ENCODE data around the gene EMP3. TPM values are rescaled to one million over a fixed set of nuclear protein-coding genes. Genes with fewer than 3 reads are reported as not detected.
A peak's percentile ranks its signal among the peaks of the same experiment; 100 is the strongest.
"Not testable (repeated sequence)": the region's sequence is repeated elsewhere in the genome, so short reads cannot be mapped to it uniquely, and the experiment has no call there.

Gene EMP3
- total RNA-seq, 2 experiments from 2014 or later, result 189 to 191 TPM

DNA sequence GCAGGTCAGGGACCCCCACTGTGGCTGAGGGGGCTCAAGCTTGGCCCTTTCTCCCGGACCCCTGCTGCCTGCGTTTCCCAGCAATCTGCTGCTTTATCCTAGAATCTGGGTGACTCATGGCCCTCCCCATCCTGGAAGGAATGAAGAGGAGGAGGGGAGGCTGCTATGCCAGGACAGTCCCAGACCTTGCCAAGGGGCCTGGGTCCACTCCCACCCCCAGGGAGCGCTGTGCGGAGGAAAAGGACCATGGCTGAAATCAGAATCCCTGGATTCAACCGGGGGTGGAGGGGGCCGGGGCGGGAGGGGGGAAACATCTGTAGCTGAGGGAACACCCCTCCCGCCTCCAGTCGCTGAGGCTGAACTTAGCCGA is 35.0 kb upstream of the EMP3 start:
- Mint-ChIP-seq H3K27me3 (no peaks in the 10 kb centered on the region), H3K27ac (no peak overlapping the region), H3K36me3 (ENCODE audit: low read depth) (no peaks in the 10 kb centered on the region), H3K9me3 (no peaks in the 10 kb centered on the region), H3K4me3 (no peak overlapping the region), H3K4me1 (ENCODE audit: low read depth) (peaks cover 8% of the 10 kb centered on the region)
- ATAC-seq, result no peak
- CTCF ChIA-PET, result interaction anchor here (0.6 to 6.3 kb wide), 9 partner anchors 11 to 278 kb away, joined by 3 to 73 read pairs (median 5); partner anchors contain the start of gene ZNF114
- POLR2A ChIA-PET, result no interaction called here
- intact Hi-C loops (cut with micrococcal nuclease), result no loop called here
- TF ChIP-seq, protein P1, sequence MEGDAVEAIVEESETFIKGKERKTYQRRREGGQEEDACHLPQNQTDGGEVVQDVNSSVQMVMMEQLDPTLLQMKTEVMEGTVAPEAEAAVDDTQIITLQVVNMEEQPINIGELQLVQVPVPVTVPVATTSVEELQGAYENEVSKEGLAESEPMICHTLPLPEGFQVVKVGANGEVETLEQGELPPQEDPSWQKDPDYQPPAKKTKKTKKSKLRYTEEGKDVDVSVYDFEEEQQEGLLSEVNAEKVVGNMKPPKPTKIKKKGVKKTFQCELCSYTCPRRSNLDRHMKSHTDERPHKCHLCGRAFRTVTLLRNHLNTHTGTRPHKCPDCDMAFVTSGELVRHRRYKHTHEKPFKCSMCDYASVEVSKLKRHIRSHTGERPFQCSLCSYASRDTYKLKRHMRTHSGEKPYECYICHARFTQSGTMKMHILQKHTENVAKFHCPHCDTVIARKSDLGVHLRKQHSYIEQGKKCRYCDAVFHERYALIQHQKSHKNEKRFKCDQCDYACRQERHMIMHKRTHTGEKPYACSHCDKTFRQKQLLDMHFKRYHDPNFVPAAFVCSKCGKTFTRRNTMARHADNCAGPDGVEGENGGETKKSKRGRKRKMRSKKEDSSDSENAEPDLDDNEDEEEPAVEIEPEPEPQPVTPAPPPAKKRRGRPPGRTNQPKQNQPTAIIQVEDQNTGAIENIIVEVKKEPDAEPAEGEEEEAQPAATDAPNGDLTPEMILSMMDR (IDR thresholded peaks at IDR 0.05), result no peak
- DNase-seq, result no peak

DNA sequence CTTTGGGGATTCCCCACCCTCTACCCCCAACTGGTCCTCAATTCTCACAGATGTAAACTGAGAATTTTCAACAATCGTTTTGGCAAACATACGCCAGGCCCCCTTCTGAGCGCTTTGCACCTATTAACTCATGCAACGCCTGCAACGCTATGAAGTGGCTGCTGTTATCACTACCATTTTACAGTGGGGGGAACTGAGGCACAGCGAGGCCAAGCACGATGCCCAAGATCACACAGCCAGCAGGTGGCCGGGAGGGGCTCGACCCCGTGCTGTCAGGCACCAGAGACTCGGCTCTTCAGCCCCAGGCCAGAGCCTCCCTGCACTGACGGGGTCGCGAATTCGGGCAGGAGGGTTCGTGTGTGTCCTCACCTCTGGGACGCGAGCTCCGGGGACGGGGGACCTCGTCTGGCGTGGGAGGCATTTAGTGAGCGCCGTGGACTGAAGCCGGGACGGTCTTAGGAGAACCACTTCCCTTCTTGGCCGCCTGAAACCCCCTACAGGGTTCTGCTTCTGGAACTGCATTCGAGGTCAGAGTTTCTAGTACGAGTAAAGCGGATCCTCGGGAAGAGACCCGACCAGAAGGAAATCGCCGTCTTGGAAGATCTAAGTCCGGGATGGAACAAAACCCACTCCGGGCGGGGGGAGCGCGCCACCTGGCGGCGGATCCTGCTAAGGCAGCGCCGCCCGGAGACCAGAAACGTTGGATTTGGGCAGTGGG is 34.4 kb upstream of the EMP3 start:
- H3K36me3 Mint-ChIP-seq (ENCODE audit: low read depth), result no peaks in the 10 kb centered on the region
- no peaks in the 10 kb centered on the region for H3K27me3 Mint-ChIP-seq
- no peak overlapping the region for H3K27ac Mint-ChIP-seq
- peak overlapping the region; percentile 74 for H3K4me3 Mint-ChIP-seq
- ChIA-PET POLR2A (no interaction called here), CTCF (interaction anchor here (0.6 to 6.3 kb wide), 11 partner anchors 11 to 277 kb away, joined by 3 to 73 read pairs (median 5); partner anchors contain the start of gene ZNF114)
- H3K9me3 Mint-ChIP-seq, result no peaks in the 10 kb centered on the region
- ATAC-seq (peak; percentile 60), DNase-seq (peak; percentile 55)
- intact Hi-C loops (cut with micrococcal nuclease), result no loop called here
- peaks cover 8% of the 10 kb centered on the region for H3K4me1 Mint-ChIP-seq (ENCODE audit: low read depth)
- TF ChIP-seq, protein P1 (IDR thresholded peaks at IDR 0.05), result peak; percentile 99

DNA sequence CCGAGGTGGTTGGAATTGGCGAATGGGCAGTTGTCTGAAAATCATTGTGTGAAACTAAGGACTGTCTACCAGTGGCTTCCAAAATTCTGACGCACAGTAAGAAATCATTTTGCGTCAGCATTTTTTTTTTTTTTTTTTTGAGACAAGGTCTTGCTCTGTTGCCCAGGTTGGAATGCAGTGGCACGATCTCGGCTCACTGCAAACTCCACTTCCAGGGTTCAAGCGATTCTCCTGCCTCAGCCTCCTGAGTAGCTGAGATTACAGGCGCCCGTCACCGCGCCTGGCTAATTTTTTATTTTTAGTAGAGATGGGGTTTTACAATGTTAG is 33.9 kb upstream of the EMP3 start:
- peak overlapping the region; percentile 74 for H3K4me3 Mint-ChIP-seq
- H3K4me1 Mint-ChIP-seq (ENCODE audit: low read depth); intact Hi-C loops (cut with micrococcal nuclease); H3K27me3 Mint-ChIP-seq; H3K27ac Mint-ChIP-seq; H3K36me3 Mint-ChIP-seq (ENCODE audit: low read depth); ATAC-seq; H3K9me3 Mint-ChIP-seq; DNase-seq: not testable (repeated sequence)
- POLR2A ChIA-PET, result interaction anchor here (0.7 kb wide), 1 partner anchor 34 kb away, joined by 3 read pairs; no protein-coding TSS in a partner anchor
- CTCF ChIA-PET, result interaction anchor here (1.0 to 6.3 kb wide), 9 partner anchors 12 to 276 kb away, joined by 3 to 73 read pairs (median 5); partner anchors contain the start of gene ZNF114

DNA sequence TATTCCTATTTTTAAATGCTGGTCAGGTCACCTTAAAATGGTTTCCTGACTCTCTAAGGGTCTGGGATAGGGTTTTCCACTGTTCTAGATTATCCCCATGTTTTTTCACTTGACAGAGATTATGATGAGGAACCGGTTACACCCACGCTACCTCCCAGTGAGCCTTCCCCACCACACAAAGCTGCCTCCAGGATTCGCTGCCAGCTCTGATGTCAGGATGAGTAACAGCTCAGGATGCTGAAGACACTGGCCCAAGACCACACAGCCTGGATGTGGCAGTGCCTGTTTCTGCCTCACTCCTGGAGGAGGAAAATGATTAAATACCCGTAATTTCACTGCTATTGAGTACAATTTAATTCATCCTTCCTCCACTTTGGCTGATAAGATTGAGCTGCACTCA is 32.6 kb upstream of the EMP3 start:
- DNase-seq (no peak), ATAC-seq (no peak)
- Mint-ChIP-seq H3K4me1 (ENCODE audit: low read depth) (peaks cover 8% of the 10 kb centered on the region), H3K4me3 (no peak overlapping the region), H3K36me3 (ENCODE audit: low read depth) (no peaks in the 10 kb centered on the region), H3K27me3 (no peaks in the 10 kb centered on the region), H3K9me3 (no peaks in the 10 kb centered on the region), H3K27ac (no peak overlapping the region)
- ChIA-PET POLR2A (no interaction called here), CTCF (interaction anchor here (0.8 to 6.3 kb wide), 4 partner anchors 16 to 40 kb away, joined by 3 to 73 read pairs (median 5); partner anchors contain the start of gene ZNF114)
- TF ChIP-seq, protein P1 (IDR thresholded peaks at IDR 0.05), result no peak
- intact Hi-C loops (cut with micrococcal nuclease), result no loop called here

DNA sequence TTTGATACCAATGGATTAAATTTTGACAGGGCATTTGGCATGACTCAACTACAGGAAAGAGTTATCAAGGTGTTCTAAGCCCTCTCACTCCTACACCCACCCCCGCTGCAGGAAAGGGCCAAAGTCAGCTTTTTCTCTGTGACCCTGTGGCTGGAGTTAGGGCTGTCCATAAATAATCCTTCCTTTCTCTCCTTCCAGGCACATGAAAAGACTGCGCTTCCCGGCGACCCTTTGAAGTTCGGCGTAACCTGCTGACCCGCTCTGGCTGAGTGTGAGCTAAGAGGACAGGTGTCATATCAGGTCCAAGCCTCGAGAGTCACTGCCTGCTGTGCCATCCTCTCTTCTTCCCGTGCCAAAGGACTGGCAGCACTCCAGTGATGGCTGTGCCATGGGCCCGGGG is 29.9 kb upstream of the EMP3 start:
- H3K9me3 Mint-ChIP-seq, result no peaks in the 10 kb centered on the region
- intact Hi-C loops (cut with micrococcal nuclease), result no loop called here
- TF ChIP-seq, protein P1 (IDR thresholded peaks at IDR 0.05), result no peak
- H3K27ac Mint-ChIP-seq, result no peak overlapping the region
- H3K27me3 Mint-ChIP-seq, result no peaks in the 10 kb centered on the region
- no peak overlapping the region for H3K4me3 Mint-ChIP-seq
- ChIA-PET POLR2A (no interaction called here), CTCF (interaction anchor here (1.6 to 1.9 kb wide), 2 partner anchors 19 to 29 kb away, joined by 5 to 6 read pairs; no protein-coding TSS in a partner anchor)
- H3K36me3 Mint-ChIP-seq (ENCODE audit: low read depth), result no peaks in the 10 kb centered on the region
- no peak for ATAC-seq
- DNase-seq, result no peak
- H3K4me1 Mint-ChIP-seq (ENCODE audit: low read depth), result peaks cover 8% of the 10 kb centered on the region
